ENCODE data around the gene CCDC138.

Gene CCDC138

DNA sequence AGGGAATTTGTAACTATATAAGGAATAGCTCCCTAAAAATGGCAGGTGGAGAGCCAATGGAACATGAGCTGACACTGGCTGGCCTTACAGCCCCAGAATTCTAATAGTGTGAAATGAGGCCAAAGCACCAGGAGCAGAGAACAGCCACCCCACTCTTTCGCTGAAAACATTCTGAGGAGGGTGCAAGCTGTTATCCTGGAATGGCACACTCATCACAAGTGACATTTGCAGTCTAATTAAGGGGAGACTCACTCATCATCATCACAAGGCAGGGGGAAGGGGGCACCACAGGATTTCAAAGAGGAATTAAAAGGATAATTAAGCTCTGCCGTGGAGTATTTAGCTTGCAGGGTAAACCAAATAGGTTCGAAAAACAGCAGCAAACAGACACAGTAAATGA is 108.2 kb downstream of the CCDC138 start:
- no peak for DNase-seq (ENCODE audit: low read depth in 3 of 3)

DNA sequence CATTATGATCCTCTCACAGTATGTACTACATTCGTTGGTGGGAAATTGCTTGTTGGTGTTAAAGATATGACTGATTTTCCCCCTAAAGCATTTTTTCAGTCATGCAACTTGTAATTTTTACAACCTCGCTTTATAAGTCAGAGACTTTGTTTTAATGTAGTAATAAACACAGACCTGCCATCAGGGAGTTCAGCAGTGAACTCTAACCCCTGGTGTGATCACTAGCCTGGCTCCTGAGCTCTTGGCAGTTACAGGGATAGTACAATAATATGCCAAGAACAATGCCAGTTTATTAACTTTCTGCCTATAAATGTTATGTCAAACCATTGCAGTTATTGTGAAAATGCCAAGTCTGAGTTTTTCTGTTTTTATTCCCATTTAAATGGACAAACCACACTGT is 108.6 kb downstream of the CCDC138 start:
- no peak for DNase-seq (ENCODE audit: low read depth in 3 of 3)

DNA sequence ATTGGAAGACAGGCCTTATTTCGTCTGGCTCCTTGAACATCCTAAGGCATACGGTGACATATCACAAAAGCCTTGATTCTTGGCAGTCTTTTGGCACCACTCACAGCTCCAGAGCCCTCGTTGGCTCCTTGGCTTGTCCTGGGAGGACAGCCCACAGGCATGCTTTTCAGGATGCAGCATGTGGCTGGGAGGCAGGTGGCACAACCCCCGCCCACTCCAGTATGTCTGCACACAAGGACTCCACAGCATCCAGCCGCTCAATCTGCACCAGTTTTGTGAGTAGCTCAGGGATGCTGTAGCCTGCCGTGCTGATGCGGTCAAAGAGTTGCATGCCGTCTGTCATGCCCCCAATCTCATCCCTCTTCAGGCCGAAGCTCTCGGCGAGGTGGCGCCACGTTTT is 110.2 kb downstream of the CCDC138 start:
- no peak for DNase-seq (ENCODE audit: low read depth in 3 of 3)

DNA sequence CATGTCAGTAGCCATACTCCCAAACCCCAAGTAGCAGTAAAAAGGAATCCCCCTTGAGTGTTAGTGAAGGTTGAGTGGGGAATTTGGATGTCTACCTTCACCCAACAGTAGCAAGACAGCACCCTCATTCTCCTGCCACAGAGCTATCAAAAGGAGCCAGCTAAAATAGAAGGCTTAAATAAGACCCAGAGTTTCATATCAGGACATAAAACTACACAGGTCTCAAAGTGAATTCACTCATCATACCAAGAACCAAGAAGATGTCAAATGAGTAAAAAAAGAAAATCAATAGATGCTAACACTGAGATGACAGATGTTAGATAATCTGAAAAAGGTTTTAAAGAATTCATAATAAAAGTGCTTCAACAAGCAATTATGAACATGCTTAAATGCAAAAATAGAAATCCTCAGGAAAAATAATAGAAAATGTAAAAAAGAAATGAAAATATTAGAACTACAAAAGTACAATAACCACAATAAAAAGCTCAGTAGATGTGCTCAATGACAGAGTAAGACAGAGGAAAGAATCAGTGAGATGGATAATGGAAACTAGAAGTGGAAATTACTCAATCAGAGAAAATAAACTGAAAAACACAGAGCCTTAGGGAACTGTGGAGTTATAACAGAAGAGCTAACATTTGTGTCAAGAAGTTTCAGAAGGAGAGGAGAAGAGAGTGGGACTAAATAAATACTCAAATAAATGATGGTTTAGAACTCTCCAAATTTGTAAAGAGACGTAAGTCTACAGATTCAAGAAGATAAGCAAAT is 111.9 kb downstream of the CCDC138 start:
- DNase-seq (ENCODE audit: low read depth in 3 of 3): no peak

DNA sequence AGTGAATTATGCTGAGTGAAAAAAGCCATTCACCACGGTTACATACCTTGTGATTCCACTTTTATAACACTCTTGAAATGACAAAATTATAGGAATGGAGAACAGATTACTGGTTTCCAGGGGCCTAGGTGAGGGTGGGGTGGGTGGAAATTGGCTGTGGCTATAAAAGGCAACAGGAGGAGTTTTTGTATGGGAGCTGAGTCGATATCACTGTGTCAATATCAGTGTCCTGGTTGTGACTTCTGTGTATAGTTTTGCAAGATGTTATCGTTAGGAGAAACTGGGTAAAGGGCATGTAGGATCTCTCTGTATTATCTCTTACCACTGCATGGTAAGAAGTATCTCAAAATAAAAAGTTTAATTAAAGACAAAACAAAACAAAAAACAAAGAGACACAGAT is 118.1 kb downstream of the CCDC138 start:
- no peak for DNase-seq (ENCODE audit: low read depth in 3 of 3)

DNA sequence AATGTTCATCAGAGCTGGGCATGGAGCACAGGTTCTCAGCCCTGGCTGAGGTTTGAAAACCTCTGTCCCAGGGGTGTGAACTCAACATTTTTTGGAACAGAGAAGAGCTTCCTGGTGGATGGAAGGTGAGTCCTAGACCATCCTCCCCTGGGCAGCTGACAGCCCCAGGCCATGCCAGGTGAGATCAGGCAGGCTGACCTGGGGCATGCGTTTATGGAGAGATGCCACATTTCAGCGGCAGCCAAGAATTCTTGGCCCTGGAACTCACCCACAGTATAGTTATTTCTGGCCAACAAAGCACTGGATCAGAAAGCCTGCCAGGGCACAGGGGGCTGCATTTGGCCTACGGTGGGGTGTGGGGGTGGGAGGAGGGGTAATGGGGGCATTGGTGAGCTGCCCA is 118.6 kb downstream of the CCDC138 start:
- no peak for DNase-seq (ENCODE audit: low read depth in 3 of 3)

DNA sequence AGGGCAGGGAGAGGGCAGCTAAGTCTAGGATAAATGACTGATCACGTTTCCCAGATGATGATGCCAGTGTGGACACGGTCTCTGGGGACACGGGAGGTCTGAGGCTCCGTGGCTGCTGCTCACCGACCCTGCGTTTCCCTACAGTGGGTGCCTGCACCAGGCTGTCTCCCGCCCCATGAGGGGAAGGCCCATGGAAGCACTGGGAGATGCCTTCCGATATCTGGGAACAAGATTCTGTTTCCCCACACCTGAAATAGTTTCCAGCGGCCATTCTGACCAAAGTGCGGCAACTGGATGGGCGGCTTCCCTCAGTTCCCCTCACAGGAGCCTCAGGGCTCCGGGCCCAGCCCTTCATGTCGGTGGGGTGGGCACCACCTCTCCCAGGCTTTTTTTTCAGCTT is 119.3 kb downstream of the CCDC138 start:
- DNase-seq (ENCODE audit: low read depth in 3 of 3): no peak

DNA sequence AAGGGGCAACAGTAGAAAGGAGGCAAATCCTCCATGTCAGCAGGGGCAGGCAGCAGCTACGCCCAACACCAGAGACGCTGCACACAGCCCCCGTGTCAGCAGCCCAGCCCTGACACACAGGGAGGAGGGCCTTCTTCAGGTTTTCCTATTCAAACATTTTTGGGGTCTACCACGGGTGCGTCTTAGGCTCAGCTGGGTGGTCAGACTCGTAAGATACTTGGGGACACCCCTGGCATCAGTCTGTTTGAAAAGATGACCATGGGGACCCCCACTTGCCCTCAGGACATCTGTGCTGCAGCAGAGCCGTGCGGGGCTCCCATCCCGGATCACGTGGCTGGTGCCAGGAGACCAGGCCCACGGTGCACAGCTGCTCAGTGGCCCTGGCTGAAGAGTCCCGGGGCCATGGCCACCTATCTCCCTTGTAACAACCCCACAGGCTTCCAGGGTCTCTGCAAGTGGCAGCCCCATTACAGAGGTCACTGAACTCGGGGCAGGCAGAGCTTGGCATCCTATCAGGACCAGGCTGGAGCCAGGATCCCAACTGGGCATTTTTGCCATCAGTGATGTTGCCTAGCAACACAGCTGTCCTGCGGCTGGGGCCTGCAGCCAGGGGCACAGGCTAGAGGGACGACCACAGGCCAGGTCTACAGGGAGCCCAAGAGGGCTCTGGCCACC is 120.0 kb downstream of the CCDC138 start:
- no peak for DNase-seq (ENCODE audit: low read depth in 3 of 3)

DNA sequence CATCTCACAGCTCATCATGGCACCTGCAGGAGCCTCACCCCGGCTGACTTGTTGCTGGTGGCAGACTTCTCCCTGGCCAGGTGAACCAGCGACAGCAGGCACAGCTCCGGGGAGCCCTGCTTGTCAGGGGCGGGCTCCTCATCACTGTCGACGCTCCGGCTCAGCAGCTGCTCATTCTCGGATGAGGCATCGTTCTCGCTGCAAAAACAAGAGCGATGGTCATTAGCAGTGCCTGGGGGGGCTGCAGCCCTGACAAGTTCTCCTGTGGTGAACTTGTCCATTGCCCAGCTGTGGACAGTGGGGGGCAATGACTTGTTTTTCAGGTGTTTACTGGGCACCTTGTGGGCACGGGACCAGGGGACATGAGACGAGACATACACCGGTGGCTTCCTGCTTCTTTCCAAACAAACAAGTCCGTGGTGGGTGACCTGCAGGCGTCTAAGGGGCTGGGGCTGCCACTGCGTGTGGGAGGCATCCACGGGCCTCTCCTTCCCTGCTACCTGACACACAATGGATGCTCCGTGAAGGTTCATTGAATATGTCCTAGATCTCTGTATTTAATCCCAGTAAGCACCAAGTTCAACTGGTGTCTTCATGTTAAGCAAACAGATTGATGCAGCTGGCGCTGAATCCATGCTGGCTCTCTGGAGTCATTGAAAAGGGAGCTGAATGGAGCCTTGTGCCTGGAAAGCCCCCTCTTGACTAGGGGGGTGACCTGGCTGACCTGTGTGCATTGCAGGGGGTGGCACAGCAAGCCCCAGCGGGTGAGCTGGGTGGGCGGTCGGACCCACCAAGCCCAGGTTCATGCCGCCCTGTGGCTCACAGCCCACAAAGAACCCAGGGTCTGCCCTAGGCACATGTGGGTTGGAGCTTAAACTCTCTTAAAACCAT is 121.5 kb downstream of the CCDC138 start:
- no peak for DNase-seq (ENCODE audit: low read depth in 3 of 3)

DNA sequence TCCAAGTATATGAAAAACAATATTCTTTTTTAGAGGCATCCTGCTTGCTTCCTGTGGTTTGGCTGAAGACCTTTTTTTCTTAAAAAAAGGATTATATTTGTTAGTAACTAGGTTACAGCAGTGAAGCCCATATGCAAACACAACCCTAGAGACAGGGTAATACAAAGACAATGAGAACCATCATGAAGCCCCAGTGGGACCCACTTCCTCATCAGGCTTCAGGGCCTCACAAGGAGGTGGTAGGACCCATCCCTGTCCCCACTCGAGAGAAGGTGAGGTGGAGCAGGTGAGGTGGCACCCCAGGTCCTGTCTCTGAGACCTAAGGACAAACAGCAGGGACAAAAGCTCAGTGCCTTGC is 122.1 kb downstream of the CCDC138 start:
- DNase-seq (ENCODE audit: low read depth in 3 of 3): no peak

DNA sequence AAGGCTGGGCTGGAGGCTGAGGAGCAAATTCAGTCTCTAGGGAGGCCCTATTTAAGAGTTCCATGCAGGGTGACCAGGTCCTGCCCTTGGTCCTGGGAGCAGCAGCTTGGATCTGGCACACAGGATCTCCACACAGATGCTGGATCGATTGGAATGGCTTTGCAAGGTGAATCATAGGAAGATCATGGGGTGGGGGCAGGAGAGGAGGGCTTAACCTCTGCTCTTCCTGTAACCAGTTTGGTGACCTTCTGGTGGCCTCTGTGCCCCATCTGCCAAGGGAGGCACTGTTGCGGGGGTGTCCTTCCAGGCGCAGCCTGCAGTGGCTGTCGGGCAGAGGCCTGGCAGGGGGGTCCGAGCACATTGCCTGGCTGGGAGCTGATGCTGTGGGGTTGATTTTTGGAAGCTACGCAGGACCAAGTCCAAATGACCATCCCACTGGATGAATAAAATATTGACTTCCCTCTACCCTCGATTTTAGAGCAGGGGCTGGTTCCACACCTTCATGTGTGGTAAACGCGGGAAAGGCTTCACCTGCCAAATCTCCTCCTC is 122.8 kb downstream of the CCDC138 start:
- no peak for DNase-seq (ENCODE audit: low read depth in 3 of 3)

DNA sequence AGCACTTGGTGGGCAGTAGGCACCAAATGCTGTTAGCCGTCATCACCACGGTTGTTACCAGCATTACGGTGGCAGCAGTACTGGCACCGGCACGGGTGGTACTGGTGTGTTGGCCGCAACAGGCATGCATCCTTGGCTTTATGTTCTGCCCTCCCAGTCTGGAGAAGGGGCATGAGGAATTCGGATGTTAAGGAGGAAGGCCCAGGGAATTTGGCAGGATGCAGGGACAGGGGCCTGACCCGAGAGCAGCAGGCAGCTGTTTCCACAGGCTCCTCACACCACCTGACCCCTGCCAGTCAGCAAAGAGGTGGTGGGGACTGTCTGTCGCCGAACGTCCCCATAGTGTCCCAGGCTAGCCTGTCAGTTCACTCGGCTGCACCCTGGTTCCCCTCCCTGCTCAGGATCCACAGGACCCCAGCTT is 123.5 kb downstream of the CCDC138 start:
- no peak for DNase-seq (ENCODE audit: low read depth in 3 of 3)

DNA sequence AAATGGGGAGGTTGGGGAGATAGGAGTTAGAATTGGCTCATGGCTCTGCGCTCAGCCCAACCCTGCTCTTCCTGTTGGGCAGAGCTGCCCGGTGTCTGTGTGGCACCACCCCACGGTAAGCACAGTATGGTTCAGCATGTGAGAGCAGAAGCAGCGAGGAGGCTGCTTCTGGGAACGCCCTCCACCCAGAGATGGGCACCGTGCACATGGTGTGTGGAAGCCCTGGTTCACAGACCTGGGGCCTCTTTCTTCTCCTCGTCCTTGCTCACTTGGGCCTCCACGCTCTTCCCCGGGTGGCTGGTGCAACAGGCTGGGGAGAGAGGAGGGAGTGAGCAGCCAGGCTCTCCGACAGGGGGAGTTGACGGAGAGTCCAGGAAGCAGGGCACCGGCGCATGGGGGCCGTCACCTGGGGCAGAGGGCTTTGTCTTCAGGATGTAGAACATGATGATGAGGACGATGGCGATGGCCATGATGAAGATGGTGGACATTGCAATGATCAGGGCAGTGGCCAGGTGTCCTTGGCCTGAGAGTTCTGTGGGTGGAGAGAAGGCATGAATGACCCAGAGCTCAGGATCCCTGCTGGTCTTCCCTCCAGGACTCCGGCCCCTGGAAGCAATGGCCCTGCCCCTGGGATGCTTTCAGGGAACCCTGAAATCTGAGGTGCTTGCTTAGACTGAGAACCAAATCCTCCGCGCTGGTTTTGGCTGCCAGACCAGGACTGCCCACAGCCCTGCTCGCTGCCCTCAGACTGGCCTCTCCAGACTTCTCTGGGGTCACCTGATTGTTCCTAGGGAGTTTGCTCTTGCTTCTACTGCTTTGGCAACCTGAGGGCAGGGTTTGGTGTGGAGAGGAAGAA is 124.2 kb downstream of the CCDC138 start:
- no peak for DNase-seq (ENCODE audit: low read depth in 3 of 3)

DNA sequence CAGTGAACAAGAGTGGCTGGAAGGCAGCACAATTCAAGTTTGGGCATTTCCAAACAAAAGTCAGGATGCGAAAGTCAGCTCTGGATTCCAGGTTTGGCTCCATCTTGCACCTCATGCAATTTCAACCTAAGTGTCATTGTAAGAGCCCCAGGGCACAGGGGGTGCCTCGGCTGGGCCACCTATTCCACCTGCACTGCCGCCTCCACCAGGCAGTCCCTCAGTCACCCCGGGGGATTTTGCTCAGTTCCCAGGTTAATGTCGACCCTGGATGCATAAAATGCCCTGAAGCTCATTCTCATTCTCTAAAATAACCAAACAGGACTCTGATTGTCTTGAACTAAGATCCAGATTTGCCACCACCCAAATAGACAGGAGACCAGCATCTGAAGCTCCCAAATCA is 124.8 kb downstream of the CCDC138 start:
- no peak for DNase-seq (ENCODE audit: low read depth in 3 of 3)

DNA sequence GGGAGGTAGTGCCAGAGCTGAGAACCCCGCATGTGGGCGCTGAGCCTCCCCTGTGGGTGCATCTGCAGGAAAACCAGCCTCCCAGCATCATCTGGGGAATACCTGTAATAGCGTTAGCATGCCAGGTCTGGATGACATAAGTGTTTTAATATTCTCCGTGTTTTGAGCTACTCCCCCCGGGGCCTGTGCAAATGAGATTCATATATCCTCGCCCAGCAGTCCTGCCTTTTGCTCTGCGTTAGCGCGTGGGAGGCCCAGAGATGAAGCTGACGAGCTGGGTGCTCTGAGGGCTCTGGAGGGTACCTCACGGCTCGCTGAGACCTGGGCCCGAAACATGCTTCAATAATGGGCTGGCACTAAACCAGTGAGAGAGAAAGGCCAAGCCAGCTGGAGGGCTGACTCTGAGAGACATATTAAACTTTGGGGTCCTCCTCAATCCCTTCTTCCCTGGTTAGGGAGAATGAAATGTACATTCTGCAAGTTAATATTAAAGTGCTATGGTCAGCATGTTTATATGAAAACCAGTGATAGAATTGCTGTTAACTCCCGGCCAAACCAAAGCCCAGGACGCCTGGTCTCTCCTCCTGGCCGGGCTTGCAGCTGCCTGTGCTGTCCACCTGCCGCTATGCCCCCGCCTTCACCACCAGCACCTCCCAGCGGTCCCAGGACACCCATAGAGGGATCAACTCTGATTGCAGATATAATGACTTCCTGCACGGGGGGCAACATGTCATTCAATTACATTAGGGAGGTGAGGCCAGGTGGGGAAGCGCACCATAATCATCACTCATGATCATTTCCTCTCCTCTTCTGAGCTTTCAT is 125.4 kb downstream of the CCDC138 start:
- DNase-seq (ENCODE audit: low read depth in 3 of 3): no peak

DNA sequence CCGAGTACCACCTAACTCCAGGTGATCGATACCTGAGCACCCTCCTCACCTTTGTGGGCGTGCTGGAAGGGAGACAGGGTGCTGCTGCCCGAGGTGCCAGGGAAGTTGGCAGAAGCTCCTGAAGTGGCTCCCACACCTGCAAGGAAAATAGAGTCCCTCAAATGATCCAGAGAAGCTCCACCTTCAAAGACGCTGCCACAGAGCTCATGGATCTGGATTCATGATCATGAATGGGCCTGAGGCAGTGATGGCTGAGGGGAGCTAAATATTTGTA is 126.0 kb downstream of the CCDC138 start:
- no peak for DNase-seq (ENCODE audit: low read depth in 3 of 3)

DNA sequence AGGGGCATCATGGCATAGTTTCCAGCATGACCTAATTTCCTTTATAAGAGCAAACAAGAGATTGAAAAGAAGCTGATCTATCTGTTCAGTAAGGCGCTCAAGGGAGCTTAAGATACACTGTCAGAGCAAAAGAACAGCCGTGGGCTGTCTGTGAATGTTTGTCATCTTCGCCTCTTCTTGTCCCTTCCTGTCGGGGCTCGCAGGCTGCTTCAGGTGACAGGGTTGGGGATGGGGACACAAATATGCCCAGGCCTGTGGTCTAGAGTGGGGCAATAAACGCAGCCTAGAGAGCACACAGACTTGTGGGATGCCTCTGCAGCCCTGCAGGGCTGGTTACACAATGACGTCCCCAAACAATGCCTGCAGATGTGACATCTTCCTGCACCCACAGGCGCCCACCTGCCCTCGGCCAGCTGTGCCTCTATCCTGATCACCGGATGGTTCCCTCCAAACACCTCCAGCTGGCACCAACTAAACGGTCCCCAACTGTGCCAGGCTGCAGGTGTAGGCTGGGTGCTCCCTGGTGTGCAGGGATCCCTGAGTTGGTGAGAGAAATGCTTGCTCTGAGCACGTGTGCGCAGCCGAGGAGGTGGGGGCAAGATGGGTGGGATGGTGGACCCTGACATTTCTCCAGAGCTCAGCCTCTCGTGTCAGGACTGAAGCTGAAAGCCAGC is 129.7 kb downstream of the CCDC138 start:
- DNase-seq (ENCODE audit: low read depth in 3 of 3): no peak

DNA sequence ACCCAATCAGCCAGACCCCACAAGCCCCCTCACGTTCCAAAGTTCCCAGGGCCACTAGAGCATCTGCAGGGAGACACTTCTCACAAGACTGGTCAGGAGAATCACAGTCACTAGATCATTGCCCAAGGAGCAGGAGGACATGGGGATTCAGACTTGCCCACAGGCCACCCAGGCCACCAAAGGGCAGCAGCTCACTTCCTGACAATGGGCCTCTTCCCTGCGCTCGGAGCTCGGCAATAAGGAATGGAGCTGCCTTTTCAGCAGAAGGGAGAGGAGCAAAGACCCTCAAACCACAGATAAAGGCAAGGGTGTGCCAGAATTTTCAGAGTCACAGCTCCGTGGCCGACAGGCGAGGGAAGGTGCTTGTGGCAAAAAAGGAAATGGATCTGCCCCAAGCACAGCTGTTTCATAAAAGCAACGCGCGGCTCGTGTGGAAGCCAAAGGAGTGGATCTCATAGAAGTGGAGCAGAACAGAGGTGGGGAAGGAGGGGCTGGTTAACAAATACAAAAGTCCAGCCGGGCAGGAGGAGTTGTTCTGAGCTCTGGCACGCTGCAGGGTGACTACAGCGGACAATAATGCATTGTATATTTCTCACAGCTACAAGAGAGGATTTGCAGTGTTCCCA is 130.3 kb downstream of the CCDC138 start:
- no peak for DNase-seq (ENCODE audit: low read depth in 3 of 3)

DNA sequence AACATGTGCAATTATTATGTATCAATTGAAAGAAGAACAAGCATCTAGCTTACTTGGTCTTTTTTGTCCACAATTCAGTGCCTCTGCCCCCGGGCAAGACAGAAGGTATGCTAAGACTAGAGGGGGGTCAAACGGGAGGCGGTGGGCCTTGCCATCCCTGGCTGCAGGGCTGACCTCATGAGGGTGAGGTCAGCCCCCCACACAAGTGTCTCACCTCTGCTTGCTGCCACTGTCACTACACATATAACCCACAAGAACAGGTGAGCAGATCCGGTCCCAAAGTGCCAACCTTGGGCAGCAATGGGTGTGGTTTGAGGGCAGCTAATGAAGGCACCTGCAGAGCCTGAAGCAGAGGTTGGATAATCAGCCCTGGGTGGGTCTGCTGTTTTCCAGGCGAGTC is 131.0 kb downstream of the CCDC138 start:
- no peak for DNase-seq (ENCODE audit: low read depth in 3 of 3)
